GM23338 (cell line): Measurements from ENCODE around the gene CELF4. TPM values are rescaled to one million over a fixed set of nuclear protein-coding genes. Genes with fewer than 3 reads are reported as not detected.

Experiments
- ATAC-seq: fragments of 200-7000 bp; cut with Tn5 transposase; 3 replicates; pipeline ENCODE4 v1.9.1; 2020
- DNase-seq: peaks from one replicate; pipeline ENCODE4 v3.0.0-alpha.2; 2015; ENCODE audit warnings: low spot score
- H2AFZ ChIP-seq: fragments of 200-600 bp; sonication (generic); 2 replicates; pipeline ENCODE4 v1.8.0; 2016; ENCODE audit warnings: antibody characterized with exemption, mild to moderate bottlenecking, moderate library complexity
- H3F3A ChIP-seq: fragments of 200-600 bp; sonication (generic); replicated peaks from 2 replicates; pipeline ENCODE4 v1.8.0; 2017; ENCODE audit warnings: antibody characterized with exemption, mixed run types, low read depth
- H3K27ac ChIP-seq: fragments of 200-600 bp; sonication (generic); 2 replicates; pipeline ENCODE4 v1.6.1; 2016; ENCODE audit warnings: low read depth
- H3K27me3 ChIP-seq: fragments of 200-600 bp; sonication (generic); 2 replicates; pipeline ENCODE4 v1.8.0; 2016; ENCODE audit warnings: mild to moderate bottlenecking, mixed run types, moderate library complexity; ENCODE audit not compliant: insufficient read depth
- H3K36me3 ChIP-seq: fragments of 200-600 bp; sonication (generic); 2 replicates; pipeline ENCODE4 v1.8.0; 2016; ENCODE audit warnings: mild to moderate bottlenecking; ENCODE audit not compliant: insufficient read depth
- H3K4me1 ChIP-seq: fragments of 200-600 bp; sonication (generic); 2 replicates; pipeline ENCODE4 v1.8.0; 2016; ENCODE audit warnings: mild to moderate bottlenecking, moderate library complexity; ENCODE audit not compliant: insufficient read depth
- H3K4me2 ChIP-seq: fragments of 200-600 bp; sonication (generic); 2 replicates; pipeline ENCODE4 v1.7.1; 2017; ENCODE audit warnings: mixed run types
- H3K4me3 ChIP-seq: fragments of 200-600 bp; sonication (generic); 2 replicates; pipeline ENCODE4 v1.6.1; 2016; ENCODE audit warnings: mixed run types
- H3K79me2 ChIP-seq: fragments of 200-600 bp; sonication (generic); replicated peaks from 2 replicates; pipeline ENCODE4 v1.8.0; 2017; ENCODE audit warnings: mild to moderate bottlenecking; ENCODE audit not compliant: insufficient read depth
- H3K9me2 ChIP-seq: fragments of 200-600 bp; sonication (generic); 2 replicates; pipeline ENCODE4 v1.8.0; 2017; ENCODE audit not compliant: insufficient read depth
- H4K20me1 ChIP-seq: fragments of 200-600 bp; sonication (generic); replicated peaks from 2 replicates; pipeline ENCODE4 v1.8.0; 2017; ENCODE audit warnings: mild to moderate bottlenecking; ENCODE audit not compliant: insufficient read depth
- H3K27ac Mint-ChIP-seq: 2 replicates; pipeline ENCODE4 v1.8.0; 2020; ENCODE audit warnings: inconsistent platforms, mild to moderate bottlenecking, moderate library complexity, mixed read lengths
- H3K27me3 Mint-ChIP-seq: 3 replicates; pipeline ENCODE4 v1.8.0; 2022; ENCODE audit warnings: low read depth, mild to moderate bottlenecking, moderate library complexity, mixed read lengths, inconsistent platforms; ENCODE audit not compliant: insufficient read depth, poor library complexity
- H3K36me3 Mint-ChIP-seq: 3 replicates; pipeline ENCODE4 v1.8.0; 2021; ENCODE audit warnings: low read depth, mild to moderate bottlenecking, inconsistent platforms, moderate library complexity, mixed read lengths
- H3K4me1 Mint-ChIP-seq: 3 replicates; pipeline ENCODE4 v1.8.0; 2020; ENCODE audit warnings: mild to moderate bottlenecking, inconsistent platforms, mixed read lengths
- H3K4me3 Mint-ChIP-seq: 3 replicates; pipeline ENCODE4 v1.8.0; 2021; ENCODE audit warnings: moderate library complexity, mild to moderate bottlenecking, inconsistent platforms, mixed read lengths
- H3K9me3 Mint-ChIP-seq: 3 replicates; pipeline ENCODE4 v1.8.0; 2020; ENCODE audit warnings: moderate library complexity, mild to moderate bottlenecking, inconsistent platforms, mixed read lengths
- polyA plus RNA-seq: library from polyadenylated mRNA; unstranded; fragments of >200 nt; fragmentation: Nextera tagmentation; extraction: Ambion mirVana; gene quantifications from 2 replicates; pipeline ENCODE4 v1.2.1, GENCODE V29; 2016
- total RNA-seq: library from RNA; depleted of rRNA; stranded (reverse); fragments of >200 nt; shearing (Covaris generic); gene quantifications from 2 replicates; pipeline ENCODE4 v1.2.3, GENCODE V29; 2014
- TF ChIP-seq, protein P1 (sequence below), 2 experiments: fragments of 200-600 bp in 1 of 2; sonication (generic) in 1 of 2; conservative IDR thresholded peaks; 2 replicates each; pipeline versions ENCODE4 v1.5.1 to v1.6.1; 2016 to 2017; ENCODE audit warnings: antibody characterized with exemption in 2 of 2, low read depth in 2 of 2, mild to moderate bottlenecking in 2 of 2, moderate library complexity in 1 of 2
- TF ChIP-seq, protein P2 (sequence below): IDR thresholded peaks from one replicate; pipeline ENCODE4 v1.6.1; 2018; ENCODE audit warnings: antibody characterized with exemption; ENCODE audit not compliant: unreplicated experiment
- TF ChIP-seq, protein P3 (sequence below): IDR thresholded peaks from 2 replicates; pipeline ENCODE4 v1.6.1; 2016; ENCODE audit warnings: antibody characterized with exemption
- TF ChIP-seq, protein P4 (sequence below): fragments of 250-450 bp; sonication (Bioruptor Pico); IDR thresholded peaks from 2 replicates; pipeline ENCODE4 v1.5.0; 2020; ENCODE audit warnings: mild to moderate bottlenecking, moderate library complexity

Gene CELF4
- total and polyA plus RNA-seq, 2 experiments from 2014 or later: 2.6 to 6.7 TPM

DNA sequence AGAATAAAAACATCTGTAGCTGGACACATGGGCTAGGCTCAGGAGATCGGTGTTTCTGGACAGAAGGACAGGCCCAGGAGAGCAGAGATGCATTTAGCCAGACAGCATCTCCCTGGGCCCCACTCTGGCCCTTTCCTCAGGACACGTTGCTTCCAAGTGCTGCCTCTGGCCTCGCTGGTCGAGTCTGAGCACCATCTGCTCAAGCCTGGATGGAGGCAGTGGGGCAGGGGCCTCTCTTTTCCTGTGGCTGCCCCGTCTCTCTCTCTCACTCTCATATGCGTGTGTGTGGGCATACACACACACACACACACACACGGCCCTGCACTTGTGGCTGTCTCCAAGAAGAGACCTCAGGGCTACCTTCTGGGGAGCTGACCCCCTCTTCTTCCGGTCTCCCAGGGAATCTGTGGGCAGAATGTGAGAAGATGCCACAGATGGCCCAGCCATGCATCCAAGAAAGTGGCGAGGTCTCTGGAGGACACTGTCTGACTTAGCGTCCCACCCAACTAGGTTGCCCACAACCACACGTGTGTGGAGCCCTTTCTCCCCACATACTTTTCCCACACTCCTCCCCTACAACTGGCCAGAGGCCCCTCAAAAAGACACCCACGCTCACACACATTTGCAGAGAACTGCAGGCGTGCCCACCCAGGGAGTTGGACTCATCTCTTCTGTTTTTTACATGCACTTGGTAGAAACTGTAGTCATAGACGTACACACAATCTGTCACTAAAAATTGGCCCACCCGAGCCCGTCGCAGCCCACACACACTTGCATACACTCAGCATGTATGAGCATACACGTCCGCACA, 19.9 kb downstream of the CELF4 start:
- H3K27ac Mint-ChIP-seq: no peak overlapping the region
- no peaks in the 10 kb centered on the region for H3K36me3 Mint-ChIP-seq
- H3K4me1 Mint-ChIP-seq: no peaks in the 10 kb centered on the region; the same call in 2 of the 3 replicates

More for the DNA sequence above, 19.9 kb downstream of the CELF4 start:
- DNase-seq (no peak), ATAC-seq (no peak)
- H3K4me3 Mint-ChIP-seq: no peak overlapping the region
- no peaks in the 10 kb centered on the region for H4K20me1 ChIP-seq
- H3K36me3 ChIP-seq: no peaks in the 10 kb centered on the region
- TF ChIP-seq, protein P1, sequence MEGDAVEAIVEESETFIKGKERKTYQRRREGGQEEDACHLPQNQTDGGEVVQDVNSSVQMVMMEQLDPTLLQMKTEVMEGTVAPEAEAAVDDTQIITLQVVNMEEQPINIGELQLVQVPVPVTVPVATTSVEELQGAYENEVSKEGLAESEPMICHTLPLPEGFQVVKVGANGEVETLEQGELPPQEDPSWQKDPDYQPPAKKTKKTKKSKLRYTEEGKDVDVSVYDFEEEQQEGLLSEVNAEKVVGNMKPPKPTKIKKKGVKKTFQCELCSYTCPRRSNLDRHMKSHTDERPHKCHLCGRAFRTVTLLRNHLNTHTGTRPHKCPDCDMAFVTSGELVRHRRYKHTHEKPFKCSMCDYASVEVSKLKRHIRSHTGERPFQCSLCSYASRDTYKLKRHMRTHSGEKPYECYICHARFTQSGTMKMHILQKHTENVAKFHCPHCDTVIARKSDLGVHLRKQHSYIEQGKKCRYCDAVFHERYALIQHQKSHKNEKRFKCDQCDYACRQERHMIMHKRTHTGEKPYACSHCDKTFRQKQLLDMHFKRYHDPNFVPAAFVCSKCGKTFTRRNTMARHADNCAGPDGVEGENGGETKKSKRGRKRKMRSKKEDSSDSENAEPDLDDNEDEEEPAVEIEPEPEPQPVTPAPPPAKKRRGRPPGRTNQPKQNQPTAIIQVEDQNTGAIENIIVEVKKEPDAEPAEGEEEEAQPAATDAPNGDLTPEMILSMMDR (conservative IDR thresholded peaks at IDR 0.05; ENCODE audit: low read depth in 2 of 2): 0 out of 4 replicates have a peak, but pooled peaks of 1 of the 2 experiments have one; percentile 13
- TF ChIP-seq, protein P2, sequence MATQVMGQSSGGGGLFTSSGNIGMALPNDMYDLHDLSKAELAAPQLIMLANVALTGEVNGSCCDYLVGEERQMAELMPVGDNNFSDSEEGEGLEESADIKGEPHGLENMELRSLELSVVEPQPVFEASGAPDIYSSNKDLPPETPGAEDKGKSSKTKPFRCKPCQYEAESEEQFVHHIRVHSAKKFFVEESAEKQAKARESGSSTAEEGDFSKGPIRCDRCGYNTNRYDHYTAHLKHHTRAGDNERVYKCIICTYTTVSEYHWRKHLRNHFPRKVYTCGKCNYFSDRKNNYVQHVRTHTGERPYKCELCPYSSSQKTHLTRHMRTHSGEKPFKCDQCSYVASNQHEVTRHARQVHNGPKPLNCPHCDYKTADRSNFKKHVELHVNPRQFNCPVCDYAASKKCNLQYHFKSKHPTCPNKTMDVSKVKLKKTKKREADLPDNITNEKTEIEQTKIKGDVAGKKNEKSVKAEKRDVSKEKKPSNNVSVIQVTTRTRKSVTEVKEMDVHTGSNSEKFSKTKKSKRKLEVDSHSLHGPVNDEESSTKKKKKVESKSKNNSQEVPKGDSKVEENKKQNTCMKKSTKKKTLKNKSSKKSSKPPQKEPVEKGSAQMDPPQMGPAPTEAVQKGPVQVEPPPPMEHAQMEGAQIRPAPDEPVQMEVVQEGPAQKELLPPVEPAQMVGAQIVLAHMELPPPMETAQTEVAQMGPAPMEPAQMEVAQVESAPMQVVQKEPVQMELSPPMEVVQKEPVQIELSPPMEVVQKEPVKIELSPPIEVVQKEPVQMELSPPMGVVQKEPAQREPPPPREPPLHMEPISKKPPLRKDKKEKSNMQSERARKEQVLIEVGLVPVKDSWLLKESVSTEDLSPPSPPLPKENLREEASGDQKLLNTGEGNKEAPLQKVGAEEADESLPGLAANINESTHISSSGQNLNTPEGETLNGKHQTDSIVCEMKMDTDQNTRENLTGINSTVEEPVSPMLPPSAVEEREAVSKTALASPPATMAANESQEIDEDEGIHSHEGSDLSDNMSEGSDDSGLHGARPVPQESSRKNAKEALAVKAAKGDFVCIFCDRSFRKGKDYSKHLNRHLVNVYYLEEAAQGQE: no peak
- TF ChIP-seq, protein P3, sequence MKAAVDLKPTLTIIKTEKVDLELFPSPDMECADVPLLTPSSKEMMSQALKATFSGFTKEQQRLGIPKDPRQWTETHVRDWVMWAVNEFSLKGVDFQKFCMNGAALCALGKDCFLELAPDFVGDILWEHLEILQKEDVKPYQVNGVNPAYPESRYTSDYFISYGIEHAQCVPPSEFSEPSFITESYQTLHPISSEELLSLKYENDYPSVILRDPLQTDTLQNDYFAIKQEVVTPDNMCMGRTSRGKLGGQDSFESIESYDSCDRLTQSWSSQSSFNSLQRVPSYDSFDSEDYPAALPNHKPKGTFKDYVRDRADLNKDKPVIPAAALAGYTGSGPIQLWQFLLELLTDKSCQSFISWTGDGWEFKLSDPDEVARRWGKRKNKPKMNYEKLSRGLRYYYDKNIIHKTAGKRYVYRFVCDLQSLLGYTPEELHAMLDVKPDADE: no peak
- TF ChIP-seq, protein P4, sequence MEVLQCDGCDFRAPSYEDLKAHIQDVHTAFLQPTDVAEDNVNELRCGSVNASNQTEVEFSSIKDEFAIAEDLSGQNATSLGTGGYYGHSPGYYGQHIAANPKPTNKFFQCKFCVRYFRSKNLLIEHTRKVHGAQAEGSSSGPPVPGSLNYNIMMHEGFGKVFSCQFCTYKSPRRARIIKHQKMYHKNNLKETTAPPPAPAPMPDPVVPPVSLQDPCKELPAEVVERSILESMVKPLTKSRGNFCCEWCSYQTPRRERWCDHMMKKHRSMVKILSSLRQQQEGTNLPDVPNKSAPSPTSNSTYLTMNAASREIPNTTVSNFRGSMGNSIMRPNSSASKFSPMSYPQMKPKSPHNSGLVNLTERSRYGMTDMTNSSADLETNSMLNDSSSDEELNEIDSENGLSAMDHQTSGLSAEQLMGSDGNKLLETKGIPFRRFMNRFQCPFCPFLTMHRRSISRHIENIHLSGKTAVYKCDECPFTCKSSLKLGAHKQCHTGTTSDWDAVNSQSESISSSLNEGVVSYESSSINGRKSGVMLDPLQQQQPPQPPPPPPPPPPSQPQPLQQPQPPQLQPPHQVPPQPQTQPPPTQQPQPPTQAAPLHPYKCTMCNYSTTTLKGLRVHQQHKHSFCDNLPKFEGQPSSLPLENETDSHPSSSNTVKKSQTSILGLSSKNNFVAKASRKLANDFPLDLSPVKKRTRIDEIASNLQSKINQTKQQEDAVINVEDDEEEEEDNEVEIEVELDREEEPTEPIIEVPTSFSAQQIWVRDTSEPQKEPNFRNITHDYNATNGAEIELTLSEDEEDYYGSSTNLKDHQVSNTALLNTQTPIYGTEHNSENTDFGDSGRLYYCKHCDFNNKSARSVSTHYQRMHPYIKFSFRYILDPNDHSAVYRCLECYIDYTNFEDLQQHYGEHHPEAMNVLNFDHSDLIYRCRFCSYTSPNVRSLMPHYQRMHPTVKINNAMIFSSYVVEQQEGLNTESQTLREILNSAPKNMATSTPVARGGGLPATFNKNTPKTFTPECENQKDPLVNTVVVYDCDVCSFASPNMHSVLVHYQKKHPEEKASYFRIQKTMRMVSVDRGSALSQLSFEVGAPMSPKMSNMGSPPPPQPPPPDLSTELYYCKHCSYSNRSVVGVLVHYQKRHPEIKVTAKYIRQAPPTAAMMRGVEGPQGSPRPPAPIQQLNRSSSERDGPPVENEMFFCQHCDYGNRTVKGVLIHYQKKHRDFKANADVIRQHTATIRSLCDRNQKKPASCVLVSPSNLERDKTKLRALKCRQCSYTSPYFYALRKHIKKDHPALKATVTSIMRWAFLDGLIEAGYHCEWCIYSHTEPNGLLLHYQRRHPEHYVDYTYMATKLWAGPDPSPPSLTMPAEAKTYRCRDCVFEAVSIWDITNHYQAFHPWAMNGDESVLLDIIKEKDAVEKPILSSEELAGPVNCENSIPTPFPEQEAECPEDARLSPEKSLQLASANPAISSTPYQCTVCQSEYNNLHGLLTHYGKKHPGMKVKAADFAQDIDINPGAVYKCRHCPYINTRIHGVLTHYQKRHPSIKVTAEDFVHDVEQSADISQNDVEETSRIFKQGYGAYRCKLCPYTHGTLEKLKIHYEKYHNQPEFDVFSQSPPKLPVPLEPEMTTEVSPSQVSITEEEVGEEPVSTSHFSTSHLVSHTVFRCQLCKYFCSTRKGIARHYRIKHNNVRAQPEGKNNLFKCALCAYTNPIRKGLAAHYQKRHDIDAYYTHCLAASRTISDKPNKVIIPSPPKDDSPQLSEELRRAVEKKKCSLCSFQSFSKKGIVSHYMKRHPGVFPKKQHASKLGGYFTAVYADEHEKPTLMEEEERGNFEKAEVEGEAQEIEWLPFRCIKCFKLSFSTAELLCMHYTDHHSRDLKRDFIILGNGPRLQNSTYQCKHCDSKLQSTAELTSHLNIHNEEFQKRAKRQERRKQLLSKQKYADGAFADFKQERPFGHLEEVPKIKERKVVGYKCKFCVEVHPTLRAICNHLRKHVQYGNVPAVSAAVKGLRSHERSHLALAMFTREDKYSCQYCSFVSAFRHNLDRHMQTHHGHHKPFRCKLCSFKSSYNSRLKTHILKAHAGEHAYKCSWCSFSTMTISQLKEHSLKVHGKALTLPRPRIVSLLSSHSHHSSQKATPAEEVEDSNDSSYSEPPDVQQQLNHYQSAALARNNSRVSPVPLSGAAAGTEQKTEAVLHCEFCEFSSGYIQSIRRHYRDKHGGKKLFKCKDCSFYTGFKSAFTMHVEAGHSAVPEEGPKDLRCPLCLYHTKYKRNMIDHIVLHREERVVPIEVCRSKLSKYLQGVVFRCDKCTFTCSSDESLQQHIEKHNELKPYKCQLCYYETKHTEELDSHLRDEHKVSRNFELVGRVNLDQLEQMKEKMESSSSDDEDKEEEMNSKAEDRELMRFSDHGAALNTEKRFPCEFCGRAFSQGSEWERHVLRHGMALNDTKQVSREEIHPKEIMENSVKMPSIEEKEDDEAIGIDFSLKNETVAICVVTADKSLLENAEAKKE (CRISPR knock-in tag): no peak
- H3K27ac ChIP-seq: no peak overlapping the region
- peaks cover 2% of the 10 kb centered on the region for H3K27me3 Mint-ChIP-seq
- H3K79me2 ChIP-seq: no peaks in the 10 kb centered on the region
- no peaks in the 10 kb centered on the region for H3K27me3 ChIP-seq
- H2AFZ ChIP-seq: no peak overlapping the region
- H3K9me3 Mint-ChIP-seq: no peaks in the 10 kb centered on the region
- no peaks in the 10 kb centered on the region for H3K4me1 ChIP-seq
- no peaks in the 10 kb centered on the region for H3K9me2 ChIP-seq
- no peak overlapping the region for H3K4me3 ChIP-seq
- no peaks in the 10 kb centered on the region for H3F3A ChIP-seq
- H3K4me2 ChIP-seq: no peak overlapping the region
